GM12874 (cell line): ENCODE measurements around the gene PRR29.

ENCODE experiments used
- CTCF ChIP-seq: IDR thresholded peaks from 2 replicates; pipeline ENCODE4 v1.5.1; 2011; ENCODE audit warnings: low read depth, mild to moderate bottlenecking, control low read depth, low read length, moderate library complexity; ENCODE audit not compliant: insufficient read depth

PRR29 gene

GRCh38 chr17:64025732-64026294 lies 27.7 kb downstream of the PRR29 start:
- TF ChIP-seq CTCF, result peak; percentile 99

DNA sequence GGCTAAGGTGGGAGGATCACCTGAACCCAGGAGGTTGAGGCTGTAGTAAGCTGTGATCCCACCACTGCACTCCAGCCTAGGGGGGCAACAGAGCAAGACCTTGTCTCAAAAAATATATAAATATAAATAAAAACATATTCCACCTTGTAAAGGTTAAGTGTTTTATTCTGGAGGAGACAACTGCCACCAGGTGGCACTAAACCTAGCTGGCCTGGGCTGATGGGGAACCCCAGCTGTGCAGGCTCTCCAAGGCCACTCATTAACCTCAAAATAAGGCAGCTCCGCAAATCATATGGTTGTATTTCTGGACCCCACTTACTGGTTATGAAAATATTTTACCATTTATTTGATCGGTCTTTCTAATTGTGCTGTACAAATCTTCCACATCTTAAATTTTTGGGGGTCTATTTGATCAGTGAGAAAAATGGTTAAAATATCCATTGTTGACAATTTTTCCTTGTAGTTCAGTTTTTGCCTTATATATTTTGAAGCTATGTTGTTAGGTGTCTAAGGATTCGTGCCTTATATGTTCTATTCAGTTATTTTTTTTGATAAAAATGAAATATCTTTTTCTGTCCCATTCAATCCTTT lies 30.8 kb downstream of the PRR29 start:
- peak; percentile 65 for TF ChIP-seq CTCF

GRCh38 chr17:64032081-64032480 lies 33.9 kb downstream of the PRR29 start:
- TF ChIP-seq CTCF, result no peak

DNA sequence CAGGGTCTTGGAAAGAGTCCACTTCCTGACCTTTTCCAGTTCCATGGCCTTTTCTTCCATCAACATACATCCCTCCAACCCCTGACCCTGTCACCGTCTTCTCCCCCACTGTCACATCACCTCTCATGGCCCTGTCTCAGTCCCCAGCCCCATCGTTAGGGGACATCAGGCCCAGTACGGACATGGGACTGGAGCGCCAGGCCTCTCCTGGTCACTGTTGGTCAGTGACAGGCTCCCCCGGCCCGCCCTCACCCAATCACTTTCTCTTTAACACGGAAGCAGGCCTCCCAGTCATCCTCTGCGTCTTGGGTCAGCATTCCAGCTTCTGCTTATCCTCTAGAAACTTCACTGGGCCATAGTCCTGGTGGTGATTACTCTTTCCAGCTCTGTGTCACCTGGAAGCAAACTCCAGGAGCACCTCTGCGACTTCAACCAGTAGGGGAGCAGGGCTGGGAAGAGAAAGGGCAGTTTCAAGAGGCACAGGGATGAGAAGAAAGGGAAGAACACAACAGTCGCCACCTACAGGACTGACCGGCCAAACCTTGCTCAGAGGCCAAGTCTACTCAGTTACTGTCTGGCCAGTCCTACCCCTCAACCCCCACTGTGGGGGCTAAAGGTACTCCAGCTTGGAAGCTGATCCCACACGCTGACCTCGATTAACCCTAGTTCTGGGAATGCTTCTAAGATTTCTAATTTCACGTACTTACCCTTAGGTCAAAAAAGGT lies 38.2 kb downstream of the PRR29 start:
- 0 out of 2 replicates have a peak, but pooled peaks have one; percentile 5 for TF ChIP-seq CTCF

GRCh38 chr17:64037180-64037579 lies 39.0 kb downstream of the PRR29 start:
- no peak for TF ChIP-seq CTCF

DNA sequence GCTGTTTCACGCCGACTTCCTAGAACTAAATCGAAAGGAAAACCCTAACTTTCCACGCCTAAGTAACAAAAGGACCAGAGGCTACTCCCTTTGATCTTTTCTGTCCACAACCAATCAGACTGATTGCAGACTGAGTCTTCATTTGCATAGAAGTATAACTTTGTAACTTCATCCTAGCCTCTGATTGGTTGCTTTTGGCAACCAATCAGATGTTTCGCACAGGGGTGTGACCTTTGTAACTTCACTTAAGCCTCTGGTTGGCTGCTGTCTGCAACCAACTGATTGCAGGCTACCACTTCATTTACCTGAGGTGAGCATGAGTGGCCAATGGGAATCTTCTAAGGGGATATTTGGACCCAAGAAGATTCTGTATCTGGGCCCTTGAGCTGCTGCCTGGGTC lies 39.7 kb downstream of the PRR29 start:
- TF ChIP-seq CTCF, result no peak

DNA sequence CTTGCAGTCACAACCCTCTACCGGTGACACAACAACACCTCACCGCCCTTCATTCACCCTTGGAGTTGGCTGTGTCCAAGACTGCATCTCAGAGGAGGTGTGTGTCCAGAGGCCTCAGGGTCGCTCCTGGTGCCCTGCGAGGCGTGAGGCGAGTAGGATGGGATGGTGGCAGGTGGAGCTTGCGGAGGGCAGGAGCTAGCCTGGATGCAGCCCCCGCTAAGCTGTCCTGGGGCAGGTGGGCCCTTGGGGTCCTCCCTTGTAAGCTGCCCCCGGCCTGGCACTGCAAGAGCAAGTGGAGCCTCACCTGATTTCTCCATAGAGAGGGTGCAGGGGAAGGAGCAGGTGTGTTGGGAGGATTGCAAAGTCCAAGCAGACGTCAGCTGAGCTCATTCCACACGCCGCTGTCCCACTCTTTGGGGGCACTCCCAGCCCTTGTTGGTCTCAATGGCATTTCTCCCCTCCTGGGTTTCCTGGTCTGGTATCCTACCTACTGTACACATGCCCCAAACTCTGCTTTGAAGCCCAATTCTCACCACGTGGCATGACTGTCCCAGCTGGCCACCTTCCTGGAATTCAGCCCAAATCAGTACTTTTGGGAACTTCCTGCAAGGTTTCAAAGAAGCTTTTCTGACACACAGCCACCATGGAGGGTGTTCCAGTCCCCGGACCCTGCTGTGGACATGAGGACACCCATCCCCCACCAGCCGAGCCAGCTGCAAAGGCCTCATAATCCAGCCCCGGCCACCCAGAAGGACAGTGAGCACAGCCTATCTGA lies 40.4 kb downstream of the PRR29 start:
- no peak for TF ChIP-seq CTCF
